NB4 (cell line): ENCODE results near the gene RCOR1.

Experiments used
- DNase-seq: peaks from one replicate; pipeline ENCODE4 v3.0.0; 2010; ENCODE audit warnings: low read depth
- H3K4me3 ChIP-seq: one replicate; pipeline ENCODE4 v1.5.1; 2011; ENCODE audit warnings: mild to moderate bottlenecking, low read depth, low read length, moderate library complexity
- MYC ChIP-seq: IDR thresholded peaks from 2 replicates; pipeline ENCODE4 v1.6.1; 2011; ENCODE audit warnings: low read depth, low read length
- POLR2A ChIP-seq: IDR thresholded peaks from 2 replicates; pipeline ENCODE4 v1.6.1; 2011; ENCODE audit warnings: mild to moderate bottlenecking; ENCODE audit not compliant: insufficient read length; ENCODE audit errors: extremely low read depth
- TF ChIP-seq, protein P1 (sequence below): IDR thresholded peaks from 2 replicates; pipeline ENCODE4 v1.6.1; 2011; ENCODE audit warnings: low read depth, low read length
- TF ChIP-seq, protein P2 (sequence below): IDR thresholded peaks from one replicate; pipeline ENCODE4 v1.5.1; 2012; ENCODE audit warnings: low read depth, low read length

RCOR1 gene

DNA sequence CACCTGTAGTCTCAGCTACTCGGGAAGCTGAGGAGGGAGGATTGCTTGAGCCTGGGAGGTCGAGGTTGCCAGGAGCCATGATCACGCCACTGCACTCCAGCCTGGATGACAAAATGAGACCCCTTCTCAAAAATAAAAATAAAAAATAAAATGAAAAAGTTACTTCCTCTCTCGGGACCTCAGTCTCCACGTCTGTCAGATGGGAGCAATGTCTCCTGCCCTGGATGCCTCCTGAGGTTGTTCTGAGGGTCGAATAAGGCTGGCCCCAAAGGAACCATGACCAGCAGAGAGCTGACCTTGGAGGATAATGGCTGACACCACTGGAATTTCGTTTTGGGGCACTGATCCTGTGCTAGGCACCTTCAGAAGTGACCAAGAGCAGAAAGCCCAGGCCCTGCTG lies 13.6 kb upstream of the RCOR1 start:
- no peak overlapping the region for H3K4me3 ChIP-seq
- no peak for DNase-seq
- TF ChIP-seq, protein P1, sequence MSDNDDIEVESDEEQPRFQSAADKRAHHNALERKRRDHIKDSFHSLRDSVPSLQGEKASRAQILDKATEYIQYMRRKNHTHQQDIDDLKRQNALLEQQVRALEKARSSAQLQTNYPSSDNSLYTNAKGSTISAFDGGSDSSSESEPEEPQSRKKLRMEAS, result no peak
- no peak for TF ChIP-seq POLR2A
- no peak for TF ChIP-seq MYC
- TF ChIP-seq, protein P2, sequence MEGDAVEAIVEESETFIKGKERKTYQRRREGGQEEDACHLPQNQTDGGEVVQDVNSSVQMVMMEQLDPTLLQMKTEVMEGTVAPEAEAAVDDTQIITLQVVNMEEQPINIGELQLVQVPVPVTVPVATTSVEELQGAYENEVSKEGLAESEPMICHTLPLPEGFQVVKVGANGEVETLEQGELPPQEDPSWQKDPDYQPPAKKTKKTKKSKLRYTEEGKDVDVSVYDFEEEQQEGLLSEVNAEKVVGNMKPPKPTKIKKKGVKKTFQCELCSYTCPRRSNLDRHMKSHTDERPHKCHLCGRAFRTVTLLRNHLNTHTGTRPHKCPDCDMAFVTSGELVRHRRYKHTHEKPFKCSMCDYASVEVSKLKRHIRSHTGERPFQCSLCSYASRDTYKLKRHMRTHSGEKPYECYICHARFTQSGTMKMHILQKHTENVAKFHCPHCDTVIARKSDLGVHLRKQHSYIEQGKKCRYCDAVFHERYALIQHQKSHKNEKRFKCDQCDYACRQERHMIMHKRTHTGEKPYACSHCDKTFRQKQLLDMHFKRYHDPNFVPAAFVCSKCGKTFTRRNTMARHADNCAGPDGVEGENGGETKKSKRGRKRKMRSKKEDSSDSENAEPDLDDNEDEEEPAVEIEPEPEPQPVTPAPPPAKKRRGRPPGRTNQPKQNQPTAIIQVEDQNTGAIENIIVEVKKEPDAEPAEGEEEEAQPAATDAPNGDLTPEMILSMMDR, result no peak

DNA sequence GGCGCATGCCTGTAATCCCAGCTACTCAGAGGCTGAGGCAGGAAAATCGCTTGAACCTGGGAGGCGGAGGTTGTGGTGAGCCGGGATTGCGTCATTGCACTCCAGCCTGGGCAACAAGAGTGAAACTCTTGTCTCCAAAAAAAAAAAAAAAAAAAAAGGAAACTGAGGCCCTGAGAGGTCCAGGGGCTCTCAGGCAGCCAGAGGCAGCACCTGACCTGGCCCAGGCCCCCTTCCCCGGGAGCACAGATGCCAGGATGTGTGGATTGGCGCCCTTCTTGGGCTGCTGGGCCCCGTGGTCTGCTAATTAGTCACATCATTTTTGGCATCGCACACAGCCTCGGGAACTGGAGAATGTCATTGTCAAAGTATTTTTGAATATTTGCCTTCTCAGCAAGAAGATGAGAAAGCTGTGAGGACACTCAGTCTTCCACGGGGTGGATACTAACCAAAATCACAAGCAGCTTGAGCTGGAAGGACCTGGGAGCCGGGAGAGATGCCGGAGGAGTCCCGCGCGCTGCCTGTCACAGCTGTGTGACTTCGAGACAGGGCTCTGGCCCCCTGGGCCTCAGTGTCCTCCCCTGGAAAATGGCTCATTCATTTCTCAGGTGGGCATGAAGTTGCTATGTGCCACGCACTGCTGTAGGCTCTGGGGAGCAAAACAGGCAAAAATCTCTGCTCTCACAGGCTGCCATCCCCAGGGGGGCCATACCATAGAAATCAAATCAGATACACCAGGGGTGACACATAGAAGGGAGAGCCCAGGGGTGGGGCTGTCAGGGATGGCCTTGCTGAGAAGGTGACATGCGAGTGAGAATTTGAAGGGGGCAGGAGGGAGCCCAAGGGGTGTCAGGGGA lies 12.5 kb upstream of the RCOR1 start:
- no peak overlapping the region for H3K4me3 ChIP-seq
- peak; percentile 43 for DNase-seq
- TF ChIP-seq POLR2A (no peak), MYC (no peak)
- TF ChIP-seq, protein P1, result no peak
- TF ChIP-seq, protein P2, result no peak

DNA sequence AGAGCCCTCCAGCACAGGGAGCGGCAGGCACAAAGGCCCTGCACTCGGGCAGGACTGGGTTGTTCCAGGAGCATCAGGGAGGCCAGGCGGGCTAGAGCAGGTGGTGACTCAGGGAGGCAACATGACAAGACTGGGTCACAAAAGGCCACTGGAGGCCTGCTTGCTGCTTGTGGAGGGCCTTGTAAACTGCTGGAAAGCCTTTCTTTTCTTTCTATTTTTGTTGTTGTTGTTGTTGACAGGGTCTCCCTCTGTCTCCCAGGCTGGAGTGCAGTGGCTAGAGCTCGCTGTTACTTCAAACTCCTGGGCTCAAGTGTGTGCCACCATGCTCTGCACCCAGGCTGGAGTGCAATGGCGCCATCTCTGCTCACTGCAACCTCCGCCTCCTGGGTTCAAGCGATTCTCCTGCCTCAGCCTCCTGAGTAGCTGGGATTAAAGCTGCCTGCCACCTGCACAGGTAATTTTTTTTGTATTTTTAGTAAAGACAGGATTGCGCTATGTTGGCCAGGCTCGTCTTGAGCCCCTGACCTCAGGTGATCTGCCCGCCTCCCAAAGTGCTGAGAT lies 11.8 kb upstream of the RCOR1 start:
- DNase-seq, result no peak
- TF ChIP-seq, protein P1, result no peak
- TF ChIP-seq POLR2A, result no peak
- TF ChIP-seq, protein P2, result no peak
- TF ChIP-seq MYC, result no peak
- H3K4me3 ChIP-seq, result no peak overlapping the region

DNA sequence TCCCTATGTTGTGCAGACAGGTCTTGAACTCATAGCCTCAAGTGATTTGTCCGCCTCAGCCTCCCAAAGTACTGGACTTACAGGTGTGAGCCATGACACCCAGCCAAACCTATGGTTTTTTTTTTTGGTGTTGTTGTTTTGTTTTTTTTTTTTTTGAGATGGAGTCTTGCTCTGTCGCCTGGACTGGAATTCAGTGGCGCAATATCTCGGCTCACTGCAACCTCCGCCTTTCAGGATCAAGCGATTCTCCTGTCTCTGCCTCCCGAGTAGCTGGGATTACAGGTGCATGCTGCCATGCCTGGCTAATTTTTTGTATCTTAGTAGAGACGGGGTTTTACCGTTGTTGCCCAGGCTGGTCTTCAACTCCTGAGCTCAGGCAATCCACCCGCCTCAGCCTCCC lies 11.3 kb upstream of the RCOR1 start:
- no peak for TF ChIP-seq MYC
- TF ChIP-seq, protein P2, result no peak
- TF ChIP-seq, protein P1, result no peak
- no peak for TF ChIP-seq POLR2A
- no peak overlapping the region for H3K4me3 ChIP-seq
- DNase-seq, result no peak

DNA sequence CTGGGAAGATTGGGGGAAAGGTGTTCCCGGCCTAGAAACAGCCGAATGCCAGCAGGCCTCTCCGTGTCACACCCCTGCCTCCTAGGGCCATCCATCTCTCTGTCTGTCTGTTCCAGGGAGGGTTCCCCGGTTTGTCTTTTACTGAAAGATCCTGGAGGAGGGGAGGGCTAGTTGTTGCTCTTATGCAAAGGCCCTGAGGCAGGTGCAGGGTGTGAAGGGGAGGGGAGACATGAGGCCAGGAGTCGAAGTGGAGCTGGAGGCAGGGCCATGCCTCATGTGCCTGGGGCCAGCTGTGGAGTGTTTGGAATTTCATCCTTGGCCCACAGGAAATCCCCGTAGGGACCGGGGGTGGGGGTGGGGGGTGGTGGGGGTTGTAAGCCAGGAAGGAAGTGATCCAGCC lies 8.7 kb upstream of the RCOR1 start:
- DNase-seq, result no peak
- TF ChIP-seq, protein P1, result no peak
- TF ChIP-seq POLR2A (no peak), MYC (no peak)
- TF ChIP-seq, protein P2, result no peak
- no peak overlapping the region for H3K4me3 ChIP-seq
